Left kidney (tissue), 2 donors: Measurements from ENCODE around the gene ING3. TPM values are rescaled to one million over a fixed set of nuclear protein-coding genes. Genes with fewer than 3 reads are reported as not detected.
"Not testable (repeated sequence)": the region's sequence is repeated elsewhere in the genome, so short reads cannot be mapped to it uniquely, and the experiment has no call there.

Experiments
- DNase-seq: peaks from one replicate; pipeline ENCODE4 v3.0.0-alpha.2; 2013
- polyA plus RNA-seq: library from polyadenylated mRNA; unstranded; fragments of 120-200 nt; gene quantifications from one replicate; pipeline ENCODE4 v1.2.1, GENCODE V29; 2013; ENCODE audit not compliant: insufficient read length

ING3 gene
- polyA plus RNA-seq, 1 donor: 43.1 TPM

- DNase-seq: no peak
Observed at GRCh38 chr7:121001234-121001906, 50.8 kb downstream of the ING3 start.

GRCh38 chr7:121002048-121002756 is 51.6 kb downstream of the ING3 start:
- no peak for DNase-seq

- no peak for DNase-seq
Observed at GRCh38 chr7:121002757-121003200, 52.2 kb downstream of the ING3 start.

GRCh38 chr7:121003986-121004685 is 53.6 kb downstream of the ING3 start:
- DNase-seq: no peak

GRCh38 chr7:121005058-121005457 is 54.5 kb downstream of the ING3 start:
- not testable (repeated sequence) for DNase-seq

- no peak for DNase-seq
Observed at GRCh38 chr7:121005996-121006584, 55.5 kb downstream of the ING3 start.

- DNase-seq: no peak
Observed at GRCh38 chr7:121006711-121007315, 56.2 kb downstream of the ING3 start.

GRCh38 chr7:121008816-121009215 is 58.2 kb downstream of the ING3 start:
- no peak for DNase-seq

GRCh38 chr7:121011401-121011800 is 60.8 kb downstream of the ING3 start:
- DNase-seq: no peak

- DNase-seq: no peak
Observed at GRCh38 chr7:121012170-121012874, 61.7 kb downstream of the ING3 start.

GRCh38 chr7:121012919-121013318 is 62.3 kb downstream of the ING3 start:
- no peak for DNase-seq

GRCh38 chr7:121015560-121015959 is 65.0 kb downstream of the ING3 start:
- DNase-seq: no peak

GRCh38 chr7:121016966-121017365 is 66.4 kb downstream of the ING3 start:
- no peak for DNase-seq

- no peak for DNase-seq
Observed at GRCh38 chr7:121017586-121017985, 67.0 kb downstream of the ING3 start.

GRCh38 chr7:121019018-121019417 is 68.4 kb downstream of the ING3 start:
- DNase-seq: no peak

GRCh38 chr7:121020249-121020988 is 69.8 kb downstream of the ING3 start:
- no peak for DNase-seq

GRCh38 chr7:121020989-121021969 is 70.7 kb downstream of the ING3 start:
- peak; percentile 25 for DNase-seq

GRCh38 chr7:121023194-121023593 is 72.6 kb downstream of the ING3 start:
- DNase-seq: no peak

GRCh38 chr7:121023683-121024511 is 73.3 kb downstream of the ING3 start:
- DNase-seq: peak; percentile 35
